ENCODE measurements around the gene PLCL1. TPM values are rescaled to one million over a fixed set of nuclear protein-coding genes. Genes with fewer than 3 reads are reported as not detected.

PLCL1 gene
- total and polyA plus RNA-seq, 10 of the 15 experiments (the other 5 are each of a cell fraction or from before 2014, with no cell fraction given): 0.03 to 1.5 (median 0.22) TPM

DNA sequence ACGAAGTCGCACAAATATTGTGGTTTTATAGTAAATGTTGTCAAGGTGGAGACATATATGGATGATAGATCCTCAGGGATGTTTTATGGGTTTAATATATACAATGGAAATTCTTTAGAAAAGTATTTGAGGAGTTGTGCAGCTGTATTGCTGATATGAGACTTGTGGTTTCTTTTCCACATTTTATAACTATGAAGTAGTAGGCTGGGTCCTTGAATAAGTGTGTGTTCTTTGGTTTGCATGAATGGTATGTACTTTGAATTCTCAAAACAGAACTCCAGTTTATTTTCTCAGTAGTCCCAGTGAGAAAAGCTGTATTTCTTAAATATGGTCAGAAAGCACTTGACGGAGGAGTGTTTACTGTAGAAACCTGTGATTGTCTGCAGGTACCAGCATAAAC, 42.4 kb downstream of the PLCL1 start:
- intact Hi-C loops (cut with micrococcal nuclease; ENCODE audit: unreplicated experiment) (no loop called here), in situ Hi-C loops (cut with MboI) (no loop called here)
- H3K27me3 ChIP-seq (replicated peaks in 1 of 2; ENCODE audit: control insufficient read depth in 2 of 2, insufficient read depth in 2 of 2, low read length in 1 of 2): no peaks in the 10 kb centered on the region
- no peak overlapping the region for H3K9ac ChIP-seq (ENCODE audit: control insufficient read depth, insufficient read depth, low read length)
- H3K27ac ChIP-seq (ENCODE audit: control insufficient read depth, insufficient read depth): no peak overlapping the region
- H3K4me3 ChIP-seq: no peak overlapping the region
- ChIA-PET SMC1A (ENCODE audit: uncharacterized antibody, unreplicated experiment) (interaction anchor here (0.6 to 4.8 kb wide), 11 partner anchors 9 to 450 kb away, joined by 3 to 35 read pairs (median 4); no protein-coding TSS in a partner anchor), CTCF (interaction anchor here (1.0 to 1.2 kb wide), 2 partner anchors 9 to 30 kb away, joined by 3 to 4 read pairs; no protein-coding TSS in a partner anchor), RAD21 (ENCODE audit: unreplicated experiment) (interaction anchor here (0.9 to 7.7 kb wide), 2 partner anchors 210 to 280 kb away, joined by 3 to 94 read pairs; no protein-coding TSS in a partner anchor), POLR2A (interaction anchor here (1.2 kb wide), 1 partner anchor 32 kb away, joined by 3 read pairs; no protein-coding TSS in a partner anchor)
- no peaks in the 10 kb centered on the region for H3K9me3 ChIP-seq (replicated peaks; ENCODE audit: control insufficient read depth, insufficient read depth, low read length)
- no peak overlapping the region for H3K4me2 ChIP-seq (ENCODE audit: control insufficient read depth, insufficient read depth)
- no TSS peak for BruUV-seq (replicated peaks)
- no peaks in the 10 kb centered on the region for H3K4me1 ChIP-seq (ENCODE audit: control insufficient read depth, insufficient read depth, low read length)
- no peak overlapping the region for H2AFZ ChIP-seq (ENCODE audit: control insufficient read depth, low read depth, low read length)
- whole genome bisulfite sequencing (ENCODE audit: insufficient coverage, insufficient replicate concordance, low lambda C conversion rate, missing lambda C conversion rate): 44% methylated on average over 3 of the region's 3 CpGs
- FAIRE-seq (no peak), DNase-seq (ENCODE audit: low read depth, low spot score) (no peak), ATAC-seq (no peak)
- H4K20me1 ChIP-seq (ENCODE audit: control insufficient read depth, insufficient read depth): no peaks in the 10 kb centered on the region
- no peaks in the 10 kb centered on the region for H3K36me3 ChIP-seq (ENCODE audit: control insufficient read depth in 2 of 2, insufficient read depth in 2 of 2, low read length in 1 of 2)
- H3K79me2 ChIP-seq (ENCODE audit: control insufficient read depth, insufficient read depth, low read length): no peaks in the 10 kb centered on the region
- no peak for TF ChIP-seq YBX1 (IDR thresholded peaks at IDR 0.05)
- TF ChIP-seq GATAD2B (conservative IDR thresholded peaks at IDR 0.05; ENCODE audit: low read depth): no peak
- no peak for TF ChIP-seq ZNF384 (IDR thresholded peaks at IDR 0.05; ENCODE audit: borderline replicate concordance, low read depth, low read length)
- TF ChIP-seq RB1 (IDR thresholded peaks at IDR 0.05; ENCODE audit: borderline replicate concordance): no peak
- no peak for TF ChIP-seq STAT3 (IDR thresholded peaks at IDR 0.05; ENCODE audit: low read depth, low read length)
- TF ChIP-seq, protein P1, sequence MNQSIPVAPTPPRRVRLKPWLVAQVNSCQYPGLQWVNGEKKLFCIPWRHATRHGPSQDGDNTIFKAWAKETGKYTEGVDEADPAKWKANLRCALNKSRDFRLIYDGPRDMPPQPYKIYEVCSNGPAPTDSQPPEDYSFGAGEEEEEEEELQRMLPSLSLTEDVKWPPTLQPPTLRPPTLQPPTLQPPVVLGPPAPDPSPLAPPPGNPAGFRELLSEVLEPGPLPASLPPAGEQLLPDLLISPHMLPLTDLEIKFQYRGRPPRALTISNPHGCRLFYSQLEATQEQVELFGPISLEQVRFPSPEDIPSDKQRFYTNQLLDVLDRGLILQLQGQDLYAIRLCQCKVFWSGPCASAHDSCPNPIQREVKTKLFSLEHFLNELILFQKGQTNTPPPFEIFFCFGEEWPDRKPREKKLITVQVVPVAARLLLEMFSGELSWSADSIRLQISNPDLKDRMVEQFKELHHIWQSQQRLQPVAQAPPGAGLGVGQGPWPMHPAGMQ (IDR thresholded peaks at IDR 0.05; ENCODE audit: borderline replicate concordance): no peak
- TF ChIP-seq RCOR1 (conservative IDR thresholded peaks at IDR 0.05; ENCODE audit: low read depth, low read length): no peak
- no peak for TF ChIP-seq KLF5 (IDR thresholded peaks at IDR 0.05; ENCODE audit: partially characterized antibody)
- no peak for TF ChIP-seq HDAC6 (IDR thresholded peaks at IDR 0.05; ENCODE audit: unreplicated experiment)
- no peak for TF ChIP-seq TAF1 (IDR thresholded peaks at IDR 0.05; ENCODE audit: borderline replicate concordance, low read depth, low read length)
- no peak for TF ChIP-seq JUNB (IDR thresholded peaks at IDR 0.05)
- no peak for TF ChIP-seq CREB1 (IDR thresholded peaks at IDR 0.05; ENCODE audit: low read depth)
- TF ChIP-seq NR2C2 (IDR thresholded peaks at IDR 0.05; ENCODE audit: borderline replicate concordance, control insufficient read depth, insufficient read length, low read depth): no peak
- TF ChIP-seq CHD4 (IDR thresholded peaks at IDR 0.05): no peak
- TF ChIP-seq, protein P2, sequence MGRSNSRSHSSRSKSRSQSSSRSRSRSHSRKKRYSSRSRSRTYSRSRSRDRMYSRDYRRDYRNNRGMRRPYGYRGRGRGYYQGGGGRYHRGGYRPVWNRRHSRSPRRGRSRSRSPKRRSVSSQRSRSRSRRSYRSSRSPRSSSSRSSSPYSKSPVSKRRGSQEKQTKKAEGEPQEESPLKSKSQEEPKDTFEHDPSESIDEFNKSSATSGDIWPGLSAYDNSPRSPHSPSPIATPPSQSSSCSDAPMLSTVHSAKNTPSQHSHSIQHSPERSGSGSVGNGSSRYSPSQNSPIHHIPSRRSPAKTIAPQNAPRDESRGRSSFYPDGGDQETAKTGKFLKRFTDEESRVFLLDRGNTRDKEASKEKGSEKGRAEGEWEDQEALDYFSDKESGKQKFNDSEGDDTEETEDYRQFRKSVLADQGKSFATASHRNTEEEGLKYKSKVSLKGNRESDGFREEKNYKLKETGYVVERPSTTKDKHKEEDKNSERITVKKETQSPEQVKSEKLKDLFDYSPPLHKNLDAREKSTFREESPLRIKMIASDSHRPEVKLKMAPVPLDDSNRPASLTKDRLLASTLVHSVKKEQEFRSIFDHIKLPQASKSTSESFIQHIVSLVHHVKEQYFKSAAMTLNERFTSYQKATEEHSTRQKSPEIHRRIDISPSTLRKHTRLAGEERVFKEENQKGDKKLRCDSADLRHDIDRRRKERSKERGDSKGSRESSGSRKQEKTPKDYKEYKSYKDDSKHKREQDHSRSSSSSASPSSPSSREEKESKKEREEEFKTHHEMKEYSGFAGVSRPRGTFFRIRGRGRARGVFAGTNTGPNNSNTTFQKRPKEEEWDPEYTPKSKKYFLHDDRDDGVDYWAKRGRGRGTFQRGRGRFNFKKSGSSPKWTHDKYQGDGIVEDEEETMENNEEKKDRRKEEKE (IDR thresholded peaks at IDR 0.05): no peak
- no peak for TF ChIP-seq SMAD5 (IDR thresholded peaks at IDR 0.05; ENCODE audit: low read depth)
- no peak for TF ChIP-seq PAX8 (IDR thresholded peaks at IDR 0.05)
- no peak for TF ChIP-seq ZBED1 (IDR thresholded peaks at IDR 0.05; ENCODE audit: borderline replicate concordance)
- TF ChIP-seq BHLHE40 (IDR thresholded peaks at IDR 0.05; ENCODE audit: borderline replicate concordance in 1 of 2, low read depth in 2 of 2, low read length in 1 of 2): no peak
